Measurements from ENCODE around the gene CCDC117.

CCDC117 gene

DNA sequence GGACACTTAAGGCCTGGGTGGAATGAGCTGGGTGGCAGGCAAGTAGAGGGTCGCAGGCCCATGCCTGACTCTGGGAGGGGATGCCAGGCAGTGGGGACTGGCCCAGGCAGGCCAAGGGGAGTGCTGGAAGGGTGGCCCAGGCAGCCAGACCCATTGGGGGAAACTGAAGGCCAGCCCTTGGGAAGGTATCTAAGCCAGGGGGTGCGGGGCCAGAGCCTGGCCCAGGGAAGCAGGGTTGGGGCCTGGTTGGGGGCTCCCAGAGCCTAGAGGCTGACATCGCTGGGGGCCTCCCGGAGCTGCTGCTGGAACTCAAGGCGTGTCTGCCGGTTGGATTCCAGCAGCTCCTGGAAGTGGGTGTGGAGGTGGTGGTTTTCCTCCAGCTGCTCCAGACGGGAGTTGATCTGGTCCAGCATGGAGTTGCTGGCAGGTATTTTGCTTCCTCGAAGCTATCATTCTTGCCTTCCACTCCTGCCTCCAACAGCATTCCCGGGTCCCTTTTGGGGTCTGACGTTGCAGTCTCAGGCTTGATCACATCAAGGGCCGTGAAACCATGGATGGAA is 63.2 kb downstream of the CCDC117 start:
- TF ChIP-seq CTCF (IDR thresholded peaks at IDR 0.05): no peak
- no peak for DNase-seq (ENCODE audit: low spot score)
- H3K4me3 ChIP-seq: no peak overlapping the region
- no peak overlapping the region for H3K27ac ChIP-seq

DNA sequence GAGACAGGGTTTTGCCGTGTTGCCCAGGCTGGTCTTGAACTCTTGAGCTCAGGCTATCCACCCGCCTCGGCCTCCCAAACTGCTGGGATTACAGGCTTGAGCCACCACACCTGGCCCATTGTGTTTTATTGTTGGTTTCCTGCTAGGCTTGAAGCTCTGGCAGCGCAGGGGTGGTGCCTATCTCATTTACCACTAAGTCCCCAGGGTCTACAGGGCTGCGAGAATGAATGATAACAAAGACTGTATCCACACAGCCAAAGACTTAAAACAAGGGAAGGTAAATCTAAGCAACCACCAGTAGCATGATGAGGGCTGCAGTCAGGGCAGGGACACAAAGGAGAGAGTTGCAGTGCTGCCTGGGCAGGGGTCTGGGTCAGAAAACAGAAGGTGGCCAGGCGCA is 65.1 kb downstream of the CCDC117 start:
- Histone ChIP-seq H3K27ac (no peak overlapping the region), H3K4me3 (no peak overlapping the region)
- TF ChIP-seq CTCF (IDR thresholded peaks at IDR 0.05): no peak
- DNase-seq (ENCODE audit: low spot score): no peak

All from coronary artery (tissue), 2 donors.